ENCODE measurements around the gene SLC7A10.

- TF ChIP-seq, protein P1, sequence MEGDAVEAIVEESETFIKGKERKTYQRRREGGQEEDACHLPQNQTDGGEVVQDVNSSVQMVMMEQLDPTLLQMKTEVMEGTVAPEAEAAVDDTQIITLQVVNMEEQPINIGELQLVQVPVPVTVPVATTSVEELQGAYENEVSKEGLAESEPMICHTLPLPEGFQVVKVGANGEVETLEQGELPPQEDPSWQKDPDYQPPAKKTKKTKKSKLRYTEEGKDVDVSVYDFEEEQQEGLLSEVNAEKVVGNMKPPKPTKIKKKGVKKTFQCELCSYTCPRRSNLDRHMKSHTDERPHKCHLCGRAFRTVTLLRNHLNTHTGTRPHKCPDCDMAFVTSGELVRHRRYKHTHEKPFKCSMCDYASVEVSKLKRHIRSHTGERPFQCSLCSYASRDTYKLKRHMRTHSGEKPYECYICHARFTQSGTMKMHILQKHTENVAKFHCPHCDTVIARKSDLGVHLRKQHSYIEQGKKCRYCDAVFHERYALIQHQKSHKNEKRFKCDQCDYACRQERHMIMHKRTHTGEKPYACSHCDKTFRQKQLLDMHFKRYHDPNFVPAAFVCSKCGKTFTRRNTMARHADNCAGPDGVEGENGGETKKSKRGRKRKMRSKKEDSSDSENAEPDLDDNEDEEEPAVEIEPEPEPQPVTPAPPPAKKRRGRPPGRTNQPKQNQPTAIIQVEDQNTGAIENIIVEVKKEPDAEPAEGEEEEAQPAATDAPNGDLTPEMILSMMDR (conservative IDR thresholded peaks at IDR 0.05; ENCODE audit: low read length): no peak
- no peak for TF ChIP-seq EZH2phosphoT487 (IDR thresholded peaks at IDR 0.05; ENCODE audit: borderline replicate concordance, low read depth, low read length)
These were observed 8.4 kb upstream of the SLC7A10 start for GRCh38 chr19:33234092-33234491.
